Astrocyte of the cerebellum (primary cell): ENCODE measurements around the gene POLR2M.

Experiments
- DNase-seq: peaks from one replicate; pipeline ENCODE4 v3.0.0-alpha.2; 2011; ENCODE audit warnings: low read depth
- H3K4me3 ChIP-seq: 2 replicates; pipeline ENCODE4 v1.5.1; 2011; ENCODE audit warnings: mild to moderate bottlenecking, low read depth, low read length, moderate library complexity
- CTCF ChIP-seq: IDR thresholded peaks from 2 replicates; pipeline ENCODE4 v1.5.1; 2012; ENCODE audit warnings: low read length, low read depth, moderate library complexity, mild to moderate bottlenecking; ENCODE audit errors: missing control alignments
- in situ Hi-C: cut with HindIII; loops from 2 replicates; pipeline ENCODE4 v1.10.0; 2017; ENCODE audit warnings: low sequenced_read_pairs

POLR2M gene

GRCh38 chr15:57738734-57739237 is 32.3 kb downstream of the POLR2M start:
- no peak overlapping the region for H3K4me3 ChIP-seq
- in situ Hi-C loops: no loop called here
- TF ChIP-seq CTCF: no peak
- no peak for DNase-seq

GRCh38 chr15:57740048-57740447 is 33.5 kb downstream of the POLR2M start:
- no peak for TF ChIP-seq CTCF
- DNase-seq: no peak
- H3K4me3 ChIP-seq: no peak overlapping the region
- in situ Hi-C loops: no loop called here

GRCh38 chr15:57741089-57741488 is 34.6 kb downstream of the POLR2M start:
- in situ Hi-C loops: no loop called here
- no peak overlapping the region for H3K4me3 ChIP-seq
- no peak for DNase-seq
- TF ChIP-seq CTCF: no peak

GRCh38 chr15:57743424-57743823 is 36.9 kb downstream of the POLR2M start:
- TF ChIP-seq CTCF: no peak
- in situ Hi-C loops: no loop called here
- H3K4me3 ChIP-seq: no peak overlapping the region
- no peak for DNase-seq

DNA sequence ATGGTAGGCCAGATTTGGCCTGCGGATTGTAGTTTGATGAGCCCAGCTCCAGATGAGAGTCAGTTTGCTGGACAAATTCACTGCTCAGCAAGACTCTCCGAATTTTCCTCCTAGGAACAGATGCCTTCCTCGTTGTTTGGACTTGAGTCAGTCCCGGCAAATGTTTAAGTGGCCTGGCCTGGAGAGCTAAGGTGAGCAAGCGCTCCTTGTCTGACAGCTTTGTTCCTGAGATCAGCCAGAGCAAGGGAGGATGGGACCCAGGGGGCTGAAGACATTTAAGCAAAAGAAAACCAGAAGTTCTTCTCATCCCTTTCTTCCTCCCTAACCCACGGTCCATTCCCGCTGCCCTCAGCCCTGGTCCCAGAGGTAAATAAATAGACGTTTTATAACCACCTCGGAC is 40.3 kb downstream of the POLR2M start:
- H3K4me3 ChIP-seq: no peak overlapping the region
- no peak for TF ChIP-seq CTCF
- in situ Hi-C loops: no loop called here
- no peak for DNase-seq

DNA sequence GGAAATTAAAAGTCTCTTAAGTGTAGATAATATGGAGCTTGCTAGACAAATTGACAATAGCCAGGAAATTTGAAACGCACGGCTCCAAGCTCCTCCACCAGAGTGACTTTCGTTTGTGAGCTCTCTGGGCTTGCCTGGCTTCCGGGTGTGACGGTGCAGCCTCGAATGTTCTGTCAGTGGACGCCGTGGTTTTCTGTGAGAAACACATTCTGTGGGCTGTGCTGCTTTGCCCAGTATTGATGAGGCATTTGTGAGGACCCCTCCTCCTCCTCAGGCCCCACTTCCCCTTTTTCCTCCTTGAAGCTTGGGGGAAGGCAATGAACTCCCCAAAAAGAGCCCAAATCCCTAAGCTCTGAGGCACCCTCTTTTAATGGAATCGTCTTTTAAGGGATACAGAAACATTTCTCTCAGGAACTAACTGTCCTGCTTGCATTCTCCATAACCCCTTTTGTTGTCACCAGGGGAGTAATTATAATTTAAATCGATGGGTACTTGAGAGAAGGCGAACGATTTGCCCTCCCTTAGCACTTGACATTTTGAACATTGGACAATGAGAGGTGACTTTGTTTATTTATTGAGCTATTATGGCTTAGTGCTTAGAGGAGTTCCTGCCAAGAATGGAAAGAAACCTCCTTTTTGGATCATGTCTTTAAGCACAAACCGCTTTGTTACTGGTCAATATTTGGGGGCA is 40.8 kb downstream of the POLR2M start:
- no peak overlapping the region for H3K4me3 ChIP-seq
- TF ChIP-seq CTCF: no peak
- in situ Hi-C loops: no loop called here
- DNase-seq: no peak
